ENCODE data around the gene SPOCK1.

GRCh38 chr5:137191179-137191578 is 307.9 kb downstream of the SPOCK1 start:
- TF ChIP-seq CTCF (IDR thresholded peaks at IDR 0.05; ENCODE audit: poor library complexity) (no peak), EZH2 (IDR thresholded peaks at IDR 0.05; ENCODE audit: borderline replicate concordance) (no peak)

Data from hepatocyte (in vitro differentiated cells).